SK-N-SH (cell line): ENCODE data around the gene SCGB3A1. TPM values are rescaled to one million over a fixed set of nuclear protein-coding genes. Genes with fewer than 3 reads are reported as not detected.

Experiments
- CTCF ChIA-PET: fragments of 300-600, 350-600 bp; formaldehyde crosslinking; extraction: SDS; loops from one replicate; lab custom pipeline; 2021; lab: Yijun Ruan, JAX
- POLR2A ChIA-PET: fragments of 350-600 bp; sonication (Branson Sonifier 250); formaldehyde crosslinking; extraction: SDS; loops from one replicate; lab custom pipeline; 2020; ENCODE audit warnings: antibody characterized with exemption, inconsistent platforms; lab: Yijun Ruan, JAX
- DNase-seq: peaks from one replicate; pipeline ENCODE4 v3.0.0; 2012
- H2AFZ ChIP-seq: fragments of 200-600 bp; sonication (generic); 2 replicates; pipeline ENCODE4 v1.8.1; 2016; ENCODE audit warnings: antibody characterized with exemption, mild to moderate bottlenecking, low read depth
- H3F3A ChIP-seq: fragments of 200-600 bp; sonication (generic); replicated peaks from 2 replicates; pipeline ENCODE3; 2016; ENCODE audit warnings: antibody characterized with exemption, mild to moderate bottlenecking; ENCODE audit not compliant: insufficient read depth
- H3K27ac ChIP-seq, 2 experiments: fragments of 200-500 bp in 1 of 2; fragments of 200-600 bp in 1 of 2; sonication (Bioruptor generic) in 1 of 2; sonication (generic), shearing (Covaris generic) in 1 of 2; 2 replicates each; pipeline versions ENCODE4 v1.5.1 to v1.6.1; 2014 to 2016; ENCODE audit warnings: low read depth in 2 of 2, inconsistent platforms in 1 of 2, low read length in 1 of 2, mild to moderate bottlenecking in 1 of 2, mixed read lengths in 1 of 2
- H3K27me3 ChIP-seq: fragments of 200-600 bp; sonication (generic), shearing (Covaris generic); 2 replicates; pipeline ENCODE4 v1.6.1; 2016; ENCODE audit warnings: mixed run types; ENCODE audit not compliant: insufficient read depth
- H3K36me3 ChIP-seq, 2 experiments: fragments of 200-500 bp in 1 of 2; fragments of 200-600 bp in 1 of 2; sonication (Bioruptor generic) in 1 of 2; sonication (generic) in 1 of 2; replicated peaks in 1 of 2; 2 replicates each; pipeline versions ENCODE3 to v1.5.1; 2014 to 2016; ENCODE audit warnings: low read length in 1 of 2, mild to moderate bottlenecking in 1 of 2; ENCODE audit not compliant: insufficient read depth in 2 of 2, control insufficient read depth in 1 of 2
- H3K4me1 ChIP-seq, 2 experiments: fragments of 200-500 bp in 1 of 2; fragments of 200-600 bp in 1 of 2; sonication (Bioruptor generic) in 1 of 2; sonication (generic), shearing (Covaris generic) in 1 of 2; 2 replicates each; pipeline versions ENCODE4 v1.5.1 to v1.6.1; 2014 to 2016; ENCODE audit warnings: low read depth in 1 of 2, low read length in 1 of 2, mixed run types in 1 of 2; ENCODE audit not compliant: insufficient read depth in 2 of 2, control insufficient read depth in 1 of 2
- H3K4me2 ChIP-seq: fragments of 200-600 bp; sonication (generic), shearing (Covaris generic); 2 replicates; pipeline ENCODE4 v1.6.1; 2017; ENCODE audit warnings: mixed run types
- H3K4me3 ChIP-seq, 2 experiments: fragments of 200-500 bp in 1 of 2; fragments of 200-600 bp in 1 of 2; sonication (Bioruptor generic) in 1 of 2; sonication (generic), shearing (Covaris generic) in 1 of 2; 2 replicates each; pipeline versions ENCODE4 v1.5.1 to v1.8.1; 2014 to 2016; ENCODE audit warnings: low read depth in 2 of 2, inconsistent platforms in 1 of 2, low read length in 1 of 2, mild to moderate bottlenecking in 1 of 2, mixed read lengths in 1 of 2, moderate library complexity in 1 of 2
- H3K79me2 ChIP-seq: fragments of 200-600 bp; sonication (generic); 2 replicates; pipeline ENCODE4 v1.8.1; 2017; ENCODE audit warnings: mild to moderate bottlenecking; ENCODE audit not compliant: insufficient read depth
- H3K9ac ChIP-seq: fragments of 200-600 bp; sonication (generic); 2 replicates; pipeline ENCODE4 v1.6.1; 2017; ENCODE audit warnings: mixed run types
- H3K9me2 ChIP-seq: fragments of 200-600 bp; sonication (generic); 2 replicates; pipeline ENCODE4 v1.6.1; 2017; ENCODE audit warnings: mixed run types
- H3K9me3 ChIP-seq: fragments of 200-600 bp; sonication (generic); 2 replicates; pipeline ENCODE4 v1.6.1; 2017; ENCODE audit warnings: mixed run types, mild to moderate bottlenecking, moderate library complexity
- H4K20me1 ChIP-seq: fragments of 200-600 bp; sonication (generic); 2 replicates; pipeline ENCODE4 v1.6.1; 2017; ENCODE audit warnings: mild to moderate bottlenecking, mixed run types; ENCODE audit not compliant: insufficient read depth
- CTCF ChIP-seq: fragments of 200-600 bp; sonication (generic); IDR thresholded peaks from 2 replicates; pipeline ENCODE4 v1.6.1; 2017; ENCODE audit warnings: antibody characterized with exemption, mild to moderate bottlenecking, moderate library complexity
- EZH2phosphoT487 ChIP-seq: fragments of 200-600 bp; sonication (generic); IDR thresholded peaks from 2 replicates; pipeline ENCODE4 v1.6.1; 2017; ENCODE audit warnings: low read depth, mixed run types, mild to moderate bottlenecking, antibody characterized with exemption, moderate library complexity, borderline replicate concordance
- FOSL2 ChIP-seq: IDR thresholded peaks from 2 replicates; pipeline ENCODE4 v1.4.0; 2012; ENCODE audit warnings: low read depth, mild to moderate bottlenecking, moderate library complexity, borderline replicate concordance
- MEF2A ChIP-seq: IDR thresholded peaks from 2 replicates; pipeline ENCODE4 v1.4.0; 2012; ENCODE audit warnings: low read depth, borderline replicate concordance
- MXI1 ChIP-seq: IDR thresholded peaks from 2 replicates; pipeline ENCODE4 v1.6.1; 2012; ENCODE audit warnings: mild to moderate bottlenecking, low read depth, low read length, improper control_type of control experiment
- NRF1 ChIP-seq: IDR thresholded peaks from 2 replicates; pipeline ENCODE4 v1.6.1; 2012; ENCODE audit warnings: low read depth, mild to moderate bottlenecking, low read length
- PBX3 ChIP-seq: IDR thresholded peaks from 2 replicates; pipeline ENCODE4; 2012
- RCOR1 ChIP-seq: fragments of 150-350 bp; IDR thresholded peaks from 2 replicates; pipeline ENCODE4 v1.6.1; 2017; ENCODE audit warnings: antibody characterized with exemption, low read length
- TAF1 ChIP-seq: IDR thresholded peaks from 2 replicates; pipeline ENCODE4 v1.6.1; 2012; ENCODE audit warnings: low read depth, mild to moderate bottlenecking, low read length, moderate library complexity, borderline replicate concordance
- USF1 ChIP-seq: IDR thresholded peaks from 2 replicates; pipeline ENCODE4 v1.4.0; 2012; ENCODE audit warnings: low read depth, borderline replicate concordance
- ZBTB33 ChIP-seq: IDR thresholded peaks from 2 replicates; pipeline ENCODE4 v1.4.0; 2012; ENCODE audit warnings: low read depth, borderline replicate concordance
- WGBS: methylation state at CpG from one replicate; pipeline ENCODE4 v1.1.6; 2017; ENCODE audit warnings: low lambda C conversion rate; 5-methylcytosine and 5-hydroxymethylcytosine counted together
- polyA plus RNA-seq, 3 experiments: library from polyadenylated mRNA; depleted of rRNA; stranded (reverse); fragments of >200 nt; gene quantifications; 2 replicates each; pipeline ENCODE4 v1.2.3, GENCODE V29; 2012
- TF ChIP-seq, protein P1 (sequence below): IDR thresholded peaks from 2 replicates; pipeline ENCODE4 v1.6.1; 2012; ENCODE audit warnings: mild to moderate bottlenecking, low read depth, low read length, moderate library complexity

SCGB3A1 gene
- polyA plus RNA-seq, 1 of the 3 experiments (the other 2 are of a cell fraction): not detected

DNA sequence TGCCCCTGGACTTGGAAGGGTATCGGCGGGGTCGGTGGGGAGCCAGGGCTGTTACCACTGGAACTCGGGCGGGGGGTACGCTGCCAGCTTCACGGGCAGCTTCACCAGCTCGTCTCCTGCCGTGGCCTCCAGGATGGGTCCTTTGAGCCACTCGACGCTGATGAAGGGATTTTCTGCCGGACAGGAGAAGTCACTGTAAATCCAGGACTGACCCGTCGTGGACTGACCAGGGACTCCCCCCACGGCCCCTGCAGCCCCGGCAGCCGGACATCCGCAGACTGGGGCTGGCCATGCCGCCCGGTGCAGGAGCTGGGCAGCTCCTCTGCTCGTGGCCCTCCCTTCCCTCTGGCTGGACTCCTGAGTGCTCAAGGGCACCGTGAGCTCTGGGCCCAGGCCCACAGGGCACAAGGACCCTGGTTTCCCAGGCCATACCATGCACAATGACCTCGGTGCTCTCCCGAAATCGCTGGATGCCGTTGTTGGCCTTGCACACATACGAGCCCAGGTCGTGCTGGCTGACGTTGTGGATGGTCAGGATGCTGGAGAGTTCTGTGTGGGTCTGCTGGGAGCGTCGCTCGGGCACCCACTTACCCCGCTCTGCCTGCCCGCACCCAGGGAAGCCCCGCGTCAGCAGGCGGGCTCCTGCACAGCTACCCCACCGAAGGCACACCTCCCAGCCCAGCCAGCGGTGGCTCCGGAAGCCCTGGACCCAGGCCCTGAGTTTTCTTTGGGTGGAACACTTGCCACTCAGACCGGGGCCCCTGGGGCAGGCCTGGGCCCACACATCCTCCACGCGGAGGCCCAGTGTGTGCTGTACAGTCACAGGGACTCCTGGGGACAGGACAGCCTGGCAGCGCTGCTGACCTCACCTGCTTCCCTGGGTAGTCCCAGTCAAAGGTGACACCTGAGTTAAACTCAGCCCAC lies 37.8 kb upstream of the SCGB3A1 start:
- Histone ChIP-seq H3K36me3 (no peaks in the 10 kb centered on the region), H2AFZ (no peak overlapping the region), H3K9ac (no peak overlapping the region), H3K4me2 (no peak overlapping the region), H3K9me3 (no peaks in the 10 kb centered on the region), H3F3A (no peaks in the 10 kb centered on the region), H3K9me2 (no peaks in the 10 kb centered on the region), H4K20me1 (no peaks in the 10 kb centered on the region)
- CTCF ChIA-PET: interaction anchor here (1.1 to 2.0 kb wide), 2 partner anchors 10 to 21 kb away, joined by 3 to 14 read pairs; no protein-coding TSS in a partner anchor
- no peak for TF ChIP-seq CTCF
- no peak for TF ChIP-seq NRF1
- no peak for TF ChIP-seq ZBTB33
- TF ChIP-seq PBX3: no peak
- no peak for TF ChIP-seq TAF1
- TF ChIP-seq, all 33 proteins: peak for 0
- POLR2A ChIA-PET: no interaction called here
- no peaks in the 10 kb centered on the region for H3K4me1 ChIP-seq
- H3K27ac ChIP-seq: no peak overlapping the region
- no peaks in the 10 kb centered on the region for H3K79me2 ChIP-seq
- no peak overlapping the region for H3K4me3 ChIP-seq
- WGBS: 64% methylated on average over 25 of the region's 44 CpGs
- no peak for DNase-seq
- no peaks in the 10 kb centered on the region for H3K27me3 ChIP-seq

GRCh38 chr5:180628211-180628610 lies 36.9 kb upstream of the SCGB3A1 start:
- H3K4me2 ChIP-seq: no peak overlapping the region
- WGBS: 36% methylated on average over 6 of the region's 14 CpGs
- CTCF ChIA-PET: interaction anchor here (2.0 kb wide), 1 partner anchor 9 kb away, joined by 14 read pairs; no protein-coding TSS in a partner anchor

More at GRCh38 chr5:180628211-180628610, 36.9 kb upstream of the SCGB3A1 start:
- Histone ChIP-seq H3K9ac (no peak overlapping the region), H3K4me3 (no peak overlapping the region), H3K36me3 (no peaks in the 10 kb centered on the region), H3K27me3 (no peaks in the 10 kb centered on the region), H3K9me3 (no peaks in the 10 kb centered on the region), H3K4me1 (no peaks in the 10 kb centered on the region), H3K79me2 (no peaks in the 10 kb centered on the region), H3K27ac (no peak overlapping the region), H2AFZ (no peak overlapping the region), H3F3A (no peaks in the 10 kb centered on the region), H4K20me1 (no peaks in the 10 kb centered on the region), H3K9me2 (no peaks in the 10 kb centered on the region)
- no peak for DNase-seq
- no peak for TF ChIP-seq EZH2phosphoT487
- TF ChIP-seq FOSL2: no peak
- TF ChIP-seq MXI1: no peak
- no peak for TF ChIP-seq TAF1
- no peak for TF ChIP-seq USF1
- TF ChIP-seq RCOR1: no peak
- TF ChIP-seq, protein P1, sequence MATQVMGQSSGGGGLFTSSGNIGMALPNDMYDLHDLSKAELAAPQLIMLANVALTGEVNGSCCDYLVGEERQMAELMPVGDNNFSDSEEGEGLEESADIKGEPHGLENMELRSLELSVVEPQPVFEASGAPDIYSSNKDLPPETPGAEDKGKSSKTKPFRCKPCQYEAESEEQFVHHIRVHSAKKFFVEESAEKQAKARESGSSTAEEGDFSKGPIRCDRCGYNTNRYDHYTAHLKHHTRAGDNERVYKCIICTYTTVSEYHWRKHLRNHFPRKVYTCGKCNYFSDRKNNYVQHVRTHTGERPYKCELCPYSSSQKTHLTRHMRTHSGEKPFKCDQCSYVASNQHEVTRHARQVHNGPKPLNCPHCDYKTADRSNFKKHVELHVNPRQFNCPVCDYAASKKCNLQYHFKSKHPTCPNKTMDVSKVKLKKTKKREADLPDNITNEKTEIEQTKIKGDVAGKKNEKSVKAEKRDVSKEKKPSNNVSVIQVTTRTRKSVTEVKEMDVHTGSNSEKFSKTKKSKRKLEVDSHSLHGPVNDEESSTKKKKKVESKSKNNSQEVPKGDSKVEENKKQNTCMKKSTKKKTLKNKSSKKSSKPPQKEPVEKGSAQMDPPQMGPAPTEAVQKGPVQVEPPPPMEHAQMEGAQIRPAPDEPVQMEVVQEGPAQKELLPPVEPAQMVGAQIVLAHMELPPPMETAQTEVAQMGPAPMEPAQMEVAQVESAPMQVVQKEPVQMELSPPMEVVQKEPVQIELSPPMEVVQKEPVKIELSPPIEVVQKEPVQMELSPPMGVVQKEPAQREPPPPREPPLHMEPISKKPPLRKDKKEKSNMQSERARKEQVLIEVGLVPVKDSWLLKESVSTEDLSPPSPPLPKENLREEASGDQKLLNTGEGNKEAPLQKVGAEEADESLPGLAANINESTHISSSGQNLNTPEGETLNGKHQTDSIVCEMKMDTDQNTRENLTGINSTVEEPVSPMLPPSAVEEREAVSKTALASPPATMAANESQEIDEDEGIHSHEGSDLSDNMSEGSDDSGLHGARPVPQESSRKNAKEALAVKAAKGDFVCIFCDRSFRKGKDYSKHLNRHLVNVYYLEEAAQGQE: no peak
- TF ChIP-seq MEF2A: no peak
- POLR2A ChIA-PET: no interaction called here
